Natural killer cell (primary cell): ENCODE measurements around the gene CBFA2T3. TPM values are rescaled to one million over a fixed set of nuclear protein-coding genes. Genes with fewer than 3 reads are reported as not detected.
A peak's percentile ranks its signal among the peaks of the same experiment; 100 is the strongest.

ENCODE experiments used
- ATAC-seq, 3 donors: fragments of 150-1000 bp in 2 of 3; fragments of 200-7000 bp in 1 of 3; cut with Tn5 transposase; 1 replicate in 1 of 3; 2 replicates in 2 of 3; pipeline ENCODE4 v1.10.0; 2021; ENCODE audit warnings: mild to moderate bottlenecking in 2 of 3, moderate library complexity in 2 of 3
- DNase-seq, 2 donors: peaks; one replicate each; pipeline versions ENCODE4 v3.0.0 to v3.0.0-alpha.2; 2013 to 2021; ENCODE audit warnings: mixed read lengths in 1 of 2
- H3K27ac ChIP-seq: one replicate; pipeline ENCODE4 v1.5.1; 2013; ENCODE audit warnings: mild to moderate bottlenecking, low read length
- H3K27me3 ChIP-seq: one replicate; pipeline ENCODE4 v1.6.1; 2013; ENCODE audit warnings: low read length; ENCODE audit not compliant: control insufficient read depth, insufficient read depth
- H3K36me3 ChIP-seq: one replicate; pipeline ENCODE4 v1.6.1; 2013; ENCODE audit warnings: low read length; ENCODE audit not compliant: control insufficient read depth, insufficient read depth
- H3K4me1 ChIP-seq: one replicate; pipeline ENCODE4 v1.6.1; 2013; ENCODE audit warnings: low read length; ENCODE audit not compliant: control insufficient read depth, insufficient read depth
- H3K4me3 ChIP-seq: one replicate; pipeline ENCODE4 v1.5.1; 2013; ENCODE audit warnings: low read length
- H3K9me3 ChIP-seq: one replicate; pipeline ENCODE4 v1.6.1; 2013; ENCODE audit warnings: low read length; ENCODE audit not compliant: control insufficient read depth, insufficient read depth
- H3K27ac Mint-ChIP-seq, 2 donors: one replicate each; pipeline ENCODE4 v1.8.0; 2022; ENCODE audit warnings: mild to moderate bottlenecking in 2 of 2, mixed read lengths in 2 of 2, moderate library complexity in 1 of 2
- H3K27me3 Mint-ChIP-seq, 2 donors: one replicate each; pipeline ENCODE4 v1.8.0; 2022; ENCODE audit warnings: low read depth in 2 of 2, mixed read lengths in 2 of 2
- H3K36me3 Mint-ChIP-seq: one replicate; pipeline ENCODE4 v1.8.0; 2022; ENCODE audit warnings: mixed read lengths
- H3K4me1 Mint-ChIP-seq, 2 donors: one replicate each; pipeline ENCODE4 v1.8.0; 2022; ENCODE audit warnings: mixed read lengths in 2 of 2
- H3K4me3 Mint-ChIP-seq: one replicate; pipeline ENCODE4 v1.8.0; 2022; ENCODE audit warnings: mild to moderate bottlenecking, moderate library complexity, mixed read lengths
- H3K9me3 Mint-ChIP-seq, 2 donors: one replicate each; pipeline ENCODE4 v1.8.0; 2022; ENCODE audit warnings: mixed read lengths in 2 of 2
- CTCF ChIP-seq: fragments of 200-600 bp; IDR thresholded peaks from one replicate; pipeline ENCODE4 v1.8.0; 2022; ENCODE audit warnings: antibody characterized with exemption
- WGBS: methylation state at CpG from one replicate; pipeline ENCODE4 v1.1.7; 2013; ENCODE audit warnings: missing lambda C conversion rate; ENCODE audit not compliant: insufficient coverage; 5-methylcytosine and 5-hydroxymethylcytosine counted together
- intact Hi-C: fragments of 100-400 bp; cut with micrococcal nuclease; formaldehyde crosslinking; loops from one replicate; pipeline ENCODE4 v1.14.2; 2022
- total RNA-seq, 4 donors: library from RNA; stranded (reverse); fragments of 120-200 nt in 1 of 4; gene quantifications; one replicate each; pipeline versions ENCODE4 v1.2.3 to v1.2.4, GENCODE V29; 2013 to 2022

Gene CBFA2T3
- total RNA-seq, 3 donors from 2014 or later (not counting 1 experiment from before 2014, with no cell fraction given), result 2.5 to 7.8 (median 4.2) TPM

- no peak overlapping the region for H3K4me3 ChIP-seq
- no peak for TF ChIP-seq CTCF
- Mint-ChIP-seq H3K4me1 (no peaks in the 10 kb centered on the region), H3K9me3 (no peaks in the 10 kb centered on the region), H3K36me3 (no peaks in the 10 kb centered on the region), H3K4me3 (no peak overlapping the region), H3K27ac (no peak overlapping the region), H3K27me3 (peaks cover 10 to 13% of the 10 kb centered on the region in 2 donors)
- peaks cover 8% of the 10 kb centered on the region for H3K27me3 ChIP-seq
- no peak overlapping the region for H3K27ac ChIP-seq
- 27% methylated on average over 36 of the region's 37 CpGs for WGBS
- intact Hi-C loops, result no loop called here
- no peaks in the 10 kb centered on the region for H3K36me3 ChIP-seq
- ATAC-seq, result peak in 1 of 3 donors; percentile 34
- H3K4me1 ChIP-seq, result no peaks in the 10 kb centered on the region
- no peaks in the 10 kb centered on the region for H3K9me3 ChIP-seq
- DNase-seq, result no peak
These were observed 106.2 kb downstream of the CBFA2T3 start for GRCh38 chr16:88870608-88871348.

DNA sequence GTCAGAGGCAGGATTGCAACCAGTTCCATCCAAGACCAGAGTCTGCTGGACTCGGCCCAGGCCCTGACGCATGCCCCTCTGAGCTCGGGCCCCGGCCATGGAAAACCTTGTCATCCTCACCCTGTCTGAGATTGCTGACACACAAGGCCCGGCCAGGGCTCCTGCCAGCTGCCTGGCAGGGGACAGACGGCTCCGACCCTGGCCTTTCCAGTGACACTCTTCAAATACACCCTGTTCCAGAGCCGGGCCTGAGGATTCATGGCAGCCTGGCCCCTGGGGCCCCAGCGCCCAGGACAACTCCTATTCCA, 107.4 kb downstream of the CBFA2T3 start:
- ATAC-seq, result no peak
- Histone ChIP-seq H3K27me3 (peaks cover 8% of the 10 kb centered on the region), H3K27ac (no peak overlapping the region), H3K4me3 (no peak overlapping the region), H3K36me3 (no peaks in the 10 kb centered on the region), H3K4me1 (no peaks in the 10 kb centered on the region), H3K9me3 (no peaks in the 10 kb centered on the region)
- WGBS, result 90% methylated on average over 9 of the region's 9 CpGs
- H3K4me3 Mint-ChIP-seq, result no peak overlapping the region
- DNase-seq, result no peak
- TF ChIP-seq CTCF, result no peak
- H3K36me3 Mint-ChIP-seq, result no peaks in the 10 kb centered on the region
- H3K9me3 Mint-ChIP-seq, result no peaks in the 10 kb centered on the region
- intact Hi-C loops, result no loop called here
- H3K4me1 Mint-ChIP-seq, result no peaks in the 10 kb centered on the region
- no peak overlapping the region for H3K27ac Mint-ChIP-seq
- peaks cover 10 to 13% of the 10 kb centered on the region in 2 donors for H3K27me3 Mint-ChIP-seq

DNA sequence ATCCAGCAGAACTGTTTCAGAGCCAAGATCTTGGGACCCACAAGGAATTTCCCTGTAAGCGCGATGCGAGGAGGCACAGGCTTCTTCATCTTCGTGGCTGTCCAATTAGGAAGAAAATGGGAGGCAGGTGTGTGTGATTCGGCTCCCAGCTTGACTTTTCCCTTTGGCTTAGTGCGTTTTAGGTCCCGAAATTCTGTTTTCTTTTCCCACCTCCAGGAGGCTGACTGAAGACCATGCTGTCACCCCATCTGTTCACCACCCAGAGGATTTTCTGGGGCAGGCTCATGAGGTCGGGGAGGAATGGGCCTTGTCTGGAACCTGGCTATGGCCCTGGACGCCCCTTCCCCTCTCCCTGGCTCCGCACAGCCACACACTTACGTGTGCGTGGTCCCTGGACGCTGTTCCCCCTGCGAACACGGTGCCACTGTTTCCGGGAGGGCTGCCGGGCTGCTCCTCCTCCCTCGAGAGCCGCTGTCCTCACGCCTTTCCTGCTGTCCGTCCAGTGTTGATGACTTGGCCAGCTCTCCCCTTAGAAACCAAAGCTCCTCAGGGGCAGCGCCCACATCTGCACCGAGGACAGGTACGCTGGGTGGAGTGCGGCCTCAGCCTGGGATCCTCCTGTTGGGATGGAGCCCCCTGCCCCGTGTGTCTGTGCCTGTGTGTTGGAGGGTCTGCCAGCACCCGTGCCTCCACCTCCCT, 107.9 kb downstream of the CBFA2T3 start:
- no peak overlapping the region for H3K27ac ChIP-seq
- no peaks in the 10 kb centered on the region for H3K36me3 ChIP-seq
- no peak for ATAC-seq
- Mint-ChIP-seq H3K9me3 (no peaks in the 10 kb centered on the region), H3K27ac (no peak overlapping the region), H3K4me3 (no peak overlapping the region), H3K27me3 (peaks cover 10 to 13% of the 10 kb centered on the region in 2 donors), H3K36me3 (no peaks in the 10 kb centered on the region), H3K4me1 (no peaks in the 10 kb centered on the region)
- no peak overlapping the region for H3K4me3 ChIP-seq
- TF ChIP-seq CTCF, result no peak
- DNase-seq, result no peak
- peaks cover 8% of the 10 kb centered on the region for H3K27me3 ChIP-seq
- intact Hi-C loops, result no loop called here
- WGBS, result 92% methylated on average over 27 of the region's 27 CpGs
- no peaks in the 10 kb centered on the region for H3K4me1 ChIP-seq
- no peaks in the 10 kb centered on the region for H3K9me3 ChIP-seq
